ENCODE data around the gene APOBEC4.
A peak's percentile ranks its signal among the peaks of the same experiment; 100 is the strongest.
"Not testable (repeated sequence)": the region's sequence is repeated elsewhere in the genome, so short reads cannot be mapped to it uniquely, and the experiment has no call there.

Gene APOBEC4

GRCh38 chr1:183685112-183685713 is 32.1 kb upstream of the APOBEC4 start:
- TF ChIP-seq ZFX (IDR thresholded peaks at IDR 0.05; ENCODE audit: borderline replicate concordance): no peak
- TF ChIP-seq, protein P1, sequence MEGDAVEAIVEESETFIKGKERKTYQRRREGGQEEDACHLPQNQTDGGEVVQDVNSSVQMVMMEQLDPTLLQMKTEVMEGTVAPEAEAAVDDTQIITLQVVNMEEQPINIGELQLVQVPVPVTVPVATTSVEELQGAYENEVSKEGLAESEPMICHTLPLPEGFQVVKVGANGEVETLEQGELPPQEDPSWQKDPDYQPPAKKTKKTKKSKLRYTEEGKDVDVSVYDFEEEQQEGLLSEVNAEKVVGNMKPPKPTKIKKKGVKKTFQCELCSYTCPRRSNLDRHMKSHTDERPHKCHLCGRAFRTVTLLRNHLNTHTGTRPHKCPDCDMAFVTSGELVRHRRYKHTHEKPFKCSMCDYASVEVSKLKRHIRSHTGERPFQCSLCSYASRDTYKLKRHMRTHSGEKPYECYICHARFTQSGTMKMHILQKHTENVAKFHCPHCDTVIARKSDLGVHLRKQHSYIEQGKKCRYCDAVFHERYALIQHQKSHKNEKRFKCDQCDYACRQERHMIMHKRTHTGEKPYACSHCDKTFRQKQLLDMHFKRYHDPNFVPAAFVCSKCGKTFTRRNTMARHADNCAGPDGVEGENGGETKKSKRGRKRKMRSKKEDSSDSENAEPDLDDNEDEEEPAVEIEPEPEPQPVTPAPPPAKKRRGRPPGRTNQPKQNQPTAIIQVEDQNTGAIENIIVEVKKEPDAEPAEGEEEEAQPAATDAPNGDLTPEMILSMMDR (IDR thresholded peaks at IDR 0.05): peak; percentile 97
- no peak overlapping the region for H3K27ac ChIP-seq

- H3K27ac ChIP-seq: not testable (repeated sequence)
These were observed 26.2 kb upstream of the APOBEC4 start for GRCh38 chr1:183679363-183679762.

GRCh38 chr1:183678819-183679218 is 25.7 kb upstream of the APOBEC4 start:
- no peak overlapping the region for H3K27ac ChIP-seq
- TF ChIP-seq, protein P1 (IDR thresholded peaks at IDR 0.05): no peak
- no peak for TF ChIP-seq ZFX (IDR thresholded peaks at IDR 0.05; ENCODE audit: borderline replicate concordance)

- no peak overlapping the region for H3K27ac ChIP-seq
- TF ChIP-seq, protein P1 (IDR thresholded peaks at IDR 0.05): no peak
- TF ChIP-seq ZFX (IDR thresholded peaks at IDR 0.05; ENCODE audit: borderline replicate concordance): no peak
These were observed 23.6 kb upstream of the APOBEC4 start for GRCh38 chr1:183676586-183677189.

GRCh38 chr1:183675883-183676585 is 22.9 kb upstream of the APOBEC4 start:
- no peak for TF ChIP-seq ZFX (IDR thresholded peaks at IDR 0.05; ENCODE audit: borderline replicate concordance)
- TF ChIP-seq, protein P1 (IDR thresholded peaks at IDR 0.05): no peak
- no peak overlapping the region for H3K27ac ChIP-seq

GRCh38 chr1:183675381-183675780 is 22.3 kb upstream of the APOBEC4 start:
- no peak overlapping the region for H3K27ac ChIP-seq
- TF ChIP-seq, protein P1 (IDR thresholded peaks at IDR 0.05): no peak
- no peak for TF ChIP-seq ZFX (IDR thresholded peaks at IDR 0.05; ENCODE audit: borderline replicate concordance)

- no peak overlapping the region for H3K27ac ChIP-seq
- no peak for TF ChIP-seq ZFX (IDR thresholded peaks at IDR 0.05; ENCODE audit: borderline replicate concordance)
- TF ChIP-seq, protein P1 (IDR thresholded peaks at IDR 0.05): no peak
These were observed 21.8 kb upstream of the APOBEC4 start for GRCh38 chr1:183674886-183675285.
